K562 (cell line): Measurements from ENCODE around the gene TPSAB1. TPM values are rescaled to one million over a fixed set of nuclear protein-coding genes. Genes with fewer than 3 reads are reported as not detected.

Experiments
- EGR1 ChIP-seq: fragments of 450-650 bp; conservative IDR thresholded peaks from 2 replicates; pipeline ENCODE4 v1.6.1; 2017; ENCODE audit warnings: mild to moderate bottlenecking
- MCM2 ChIP-seq: fragments of 450-650 bp; IDR thresholded peaks from 2 replicates; pipeline ENCODE4 v1.6.1; 2017; ENCODE audit warnings: low read depth, mild to moderate bottlenecking
- NEUROD1 ChIP-seq: fragments of 150-350 bp; IDR thresholded peaks from 2 replicates; pipeline ENCODE4 v1.6.1; 2014; ENCODE audit warnings: borderline replicate concordance, low read length, low read depth; ENCODE audit not compliant: partially characterized antibody
- PRPF4 ChIP-seq: fragments of 200-400 bp; formaldehyde crosslinking; IDR thresholded peaks from one replicate; pipeline ENCODE4 v1.6.1; 2017; ENCODE audit warnings: low read length, low read depth, mild to moderate bottlenecking; ENCODE audit not compliant: insufficient read depth, poor library complexity, severe bottlenecking
- RAD51 ChIP-seq: fragments of 450-650 bp; IDR thresholded peaks from 2 replicates; pipeline ENCODE4 v1.7.1; 2016; ENCODE audit warnings: low read depth, mild to moderate bottlenecking, borderline replicate concordance
- RBM17 ChIP-seq: fragments of 200-400 bp; formaldehyde crosslinking; IDR thresholded peaks from 2 replicates; pipeline ENCODE4 v1.6.1; 2017; ENCODE audit warnings: low read depth, mild to moderate bottlenecking, low read length, borderline replicate concordance
- TGIF2 ChIP-seq: sonication (generic); formaldehyde crosslinking; IDR thresholded peaks from 2 replicates; pipeline ENCODE4 v1.8.1; 2022; ENCODE audit warnings: mild to moderate bottlenecking, missing genetic modification reagents, moderate library complexity
- TSHZ1 ChIP-seq: fragments of 250-450 bp; sonication (Bioruptor Pico); IDR thresholded peaks from 2 replicates; pipeline ENCODE4 v1.4.0; 2020; ENCODE audit warnings: mild to moderate bottlenecking, moderate library complexity
- ZC3H11A ChIP-seq: IDR thresholded peaks from 2 replicates; pipeline ENCODE4 v1.6.1; 2012; ENCODE audit warnings: low read depth, low read length, improper control_type of control experiment
- ZFP1 ChIP-seq: fragments of 450-650 bp; formaldehyde crosslinking; IDR thresholded peaks from 2 replicates; pipeline ENCODE4 v1.4.0; 2020; ENCODE audit warnings: mild to moderate bottlenecking, mixed read lengths
- ZNF318 ChIP-seq, 2 experiments: fragments of 450-650 bp; IDR thresholded peaks; 2 replicates each; pipeline ENCODE4 v1.6.1; 2016; ENCODE audit warnings: mild to moderate bottlenecking in 2 of 2, borderline replicate concordance in 1 of 2, low read depth in 1 of 2, moderate library complexity in 1 of 2
- ZNF785 ChIP-seq: fragments of 250-450 bp; sonication (Bioruptor Pico); IDR thresholded peaks from 2 replicates; pipeline ENCODE4 v1.4.0; 2020; ENCODE audit warnings: mild to moderate bottlenecking
- polyA plus RNA-seq, 8 experiments: library from polyadenylated mRNA; depleted of rRNA in 4 of 8; stranded (reverse) in 5 of 8; unstranded in 3 of 8; fragments of >200 nt; fragmentation: Nextera tagmentation in 2 of 8; fragmentation: Illumina TruSeq in 1 of 8; extraction: Ambion mirVana in 2 of 8; extraction: Trizol in 1 of 8; gene quantifications; 2 replicates each; pipeline versions ENCODE4 v1.2.1 to v1.2.3, GENCODE V29; 2011 to 2014; ENCODE audit warnings: inconsistent platforms in 1 of 8, missing spikeins in 1 of 8
- total RNA-seq, 7 experiments: library from RNA; depleted of rRNA in 6 of 7; stranded (reverse); fragments of >200 nt in 6 of 7; fragmentation: Illumina TruSeq in 2 of 7; extraction: Trizol in 2 of 7; gene quantifications; 2 replicates each; pipeline versions ENCODE4 v1.2.1 to v1.2.3, GENCODE V29; 2011 to 2021; ENCODE audit warnings: low replicate concordance in 1 of 7

TPSAB1 gene
- total and polyA plus RNA-seq, 9 of the 15 experiments (the other 6 are each of a cell fraction or from before 2014, with no cell fraction given), result not detected

DNA sequence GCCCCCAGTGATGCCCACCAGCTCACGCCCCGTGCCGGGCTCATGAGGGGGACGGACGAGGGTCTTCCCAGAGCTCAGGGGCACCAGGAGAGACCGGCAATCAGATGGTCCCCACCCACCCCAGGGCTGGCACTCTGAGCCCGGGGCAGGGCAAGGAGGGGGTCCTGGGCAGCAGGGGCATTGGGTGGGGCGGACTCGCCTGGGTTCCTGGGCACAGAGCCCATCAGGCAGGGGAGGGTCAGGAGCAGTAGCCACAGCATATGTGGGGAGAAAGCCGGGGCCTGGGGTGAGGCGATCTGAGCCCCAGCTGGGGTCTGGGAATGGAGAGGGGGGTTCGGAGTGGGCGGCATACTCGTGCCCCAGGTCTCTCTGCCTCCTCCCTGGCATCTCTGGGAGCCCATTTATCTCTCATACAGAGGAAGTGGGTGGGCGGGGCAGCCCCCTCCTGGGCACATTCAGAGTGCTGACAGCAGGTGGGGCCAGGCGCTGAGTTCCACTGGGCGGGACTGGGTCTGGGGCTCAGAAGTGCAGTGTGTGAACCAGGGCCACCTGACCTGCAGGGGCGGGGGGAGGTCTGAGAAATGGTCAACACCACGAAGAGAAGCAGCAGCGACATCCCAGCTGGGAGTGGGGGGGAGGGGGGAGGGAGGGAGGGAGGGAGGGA is 48.4 kb downstream of the TPSAB1 start (continued):
- no peak for TF ChIP-seq ZNF318 (IDR thresholded peaks at IDR 0.05; ENCODE audit: borderline replicate concordance in 1 of 2, low read depth in 1 of 2)
- no peak for TF ChIP-seq MCM2
- TF ChIP-seq RAD51, result no peak
- no peak for TF ChIP-seq NEUROD1
- no peak for TF ChIP-seq TGIF2 (CRISPR knock-in tag)
- 0 out of 2 replicates have a peak, but pooled peaks have one; percentile 9 for TF ChIP-seq EGR1
- no peak for TF ChIP-seq ZC3H11A
- TF ChIP-seq TSHZ1 (CRISPR knock-in tag), result no peak
- no peak for TF ChIP-seq ZFP1
- no peak for TF ChIP-seq ZNF785 (CRISPR knock-in tag)
- no peak for TF ChIP-seq PRPF4
- TF ChIP-seq RBM17, result no peak
